GM12892 (cell line): ENCODE measurements around the gene NENF.

Source experiments
- POLR2AphosphoS5 ChIP-seq: IDR thresholded peaks from 2 replicates; pipeline ENCODE4 v1.6.1; 2011; ENCODE audit warnings: low read depth, low read length, control low read depth
- TAF1 ChIP-seq: IDR thresholded peaks from 2 replicates; pipeline ENCODE4 v1.6.1; 2011; ENCODE audit warnings: low read depth, mild to moderate bottlenecking, control low read depth, low read length, borderline replicate concordance

- TF ChIP-seq TAF1 (no peak), POLR2AphosphoS5 (no peak)
Measured at GRCh38 chr1:212450331-212450881, 17.7 kb downstream of the NENF start.
